H1 (cell line): ENCODE measurements around the gene SUMF1. TPM values are rescaled to one million over a fixed set of nuclear protein-coding genes. Genes with fewer than 3 reads are reported as not detected.

Experiments
- NRF1 ChIP-seq: IDR thresholded peaks from 2 replicates; pipeline ENCODE4 v1.6.1; 2011; ENCODE audit warnings: mild to moderate bottlenecking, low read depth, low read length, improper control_type of control experiment
- polyA plus RNA-seq, 7 experiments: library from polyadenylated mRNA; depleted of rRNA in 3 of 7; stranded (reverse) in 5 of 7; unstranded in 2 of 7; fragments of >200 nt in 5 of 7; fragments of 200-250 nt in 2 of 7; gene quantifications; 1 replicate in 5 of 7; 2 replicates in 1 of 7; 4 replicates in 1 of 7; pipeline versions ENCODE4 v1.2.1 to v1.2.3, GENCODE V29; 2011 to 2013; ENCODE audit warnings: missing spikeins in 2 of 7, mixed read lengths in 2 of 7
- total RNA-seq: library from RNA; stranded (reverse); fragmentation: NEBNext Ultra II Directional; extraction: Animal tissue kit (Norgen Biotek cat#: 25700); gene quantifications from 2 replicates; pipeline ENCODE4 v1.2.1, GENCODE V29; 2021

Gene SUMF1
- total and polyA plus RNA-seq, 2 of the 8 experiments (the other 6 are each of a cell fraction or from before 2014, with no cell fraction given), result 12.5 to 15.0 TPM

- no peak for TF ChIP-seq NRF1
These were observed 42.0 kb downstream of the SUMF1 start (continued) for GRCh38 chr3:4425055-4425454.
